Transverse colon (tissue), 4 donors: ENCODE measurements around the gene AMBP.

ENCODE experiments used
- EP300 ChIP-seq: sonication (generic); formaldehyde crosslinking; IDR thresholded peaks from one replicate; pipeline ENCODE4 v1.6.1; 2017; ENCODE audit warnings: antibody characterized with exemption, low read depth
- POLR2A ChIP-seq: fragments of 450-650 bp; IDR thresholded peaks from one replicate; pipeline ENCODE4 v1.6.1; 2016; ENCODE audit warnings: antibody characterized with exemption, mild to moderate bottlenecking, moderate library complexity
- POLR2AphosphoS5 ChIP-seq, 3 donors: sonication (generic); formaldehyde crosslinking; IDR thresholded peaks; one replicate each; pipeline ENCODE4 v1.6.1; 2016; ENCODE audit warnings: antibody characterized with exemption in 3 of 3
- TF ChIP-seq, protein P1 (sequence below), 5 experiments: fragments of 200-600 bp in 3 of 5; fragments of 450-650 bp in 2 of 5; sonication (generic) in 3 of 5; IDR thresholded peaks; 1 replicate in 2 of 5; 2 replicates in 3 of 5; pipeline ENCODE4 v1.5.1; 2016 to 2017; ENCODE audit warnings: antibody characterized with exemption in 5 of 5, inconsistent platforms in 3 of 5, mild to moderate bottlenecking in 2 of 5, moderate library complexity in 1 of 5

DNA sequence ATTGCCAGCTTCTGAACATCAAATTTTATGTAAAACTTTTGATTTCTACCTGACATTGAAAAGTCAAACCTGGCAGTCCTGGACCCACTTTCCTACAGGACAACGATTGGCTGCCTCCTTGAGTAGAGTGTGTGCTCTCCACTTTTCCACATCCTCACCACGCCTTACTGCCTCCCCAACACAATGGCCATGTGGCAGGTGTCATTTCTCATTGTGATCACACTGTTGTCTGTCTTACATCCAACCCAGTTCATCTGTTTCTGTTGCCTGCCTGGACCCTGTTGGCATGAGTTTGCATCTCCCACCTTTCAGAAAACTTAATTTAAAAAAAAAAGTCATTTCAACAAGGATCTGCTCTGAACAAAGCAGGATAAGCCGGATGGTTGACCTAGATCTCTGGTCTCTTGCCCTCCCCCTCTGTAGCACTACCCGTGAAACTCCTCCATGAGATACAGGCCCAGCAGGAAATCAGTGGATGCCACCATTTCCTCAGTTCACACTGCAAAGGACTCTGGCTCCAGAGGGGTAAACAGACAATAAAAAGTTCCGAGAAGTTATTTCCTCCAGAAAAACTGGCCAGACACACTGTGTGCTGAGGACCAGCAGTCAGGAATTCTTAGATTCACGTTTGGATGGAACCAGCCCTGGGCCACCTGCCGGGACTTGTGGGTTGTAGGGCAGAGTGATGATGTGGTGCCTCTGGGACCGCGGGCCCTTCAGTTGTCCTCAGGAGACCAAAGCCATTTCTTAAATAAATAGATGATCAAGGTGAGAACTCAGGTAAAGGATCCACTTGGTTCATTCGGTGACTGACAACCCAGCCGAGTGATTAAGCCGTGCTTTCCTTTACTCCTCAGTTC, 48.6 kb downstream of the AMBP start:
- TF ChIP-seq POLR2AphosphoS5 (IDR thresholded peaks at IDR 0.05) (no peak), POLR2A (no peak), EP300 (no peak)
- TF ChIP-seq, protein P1, sequence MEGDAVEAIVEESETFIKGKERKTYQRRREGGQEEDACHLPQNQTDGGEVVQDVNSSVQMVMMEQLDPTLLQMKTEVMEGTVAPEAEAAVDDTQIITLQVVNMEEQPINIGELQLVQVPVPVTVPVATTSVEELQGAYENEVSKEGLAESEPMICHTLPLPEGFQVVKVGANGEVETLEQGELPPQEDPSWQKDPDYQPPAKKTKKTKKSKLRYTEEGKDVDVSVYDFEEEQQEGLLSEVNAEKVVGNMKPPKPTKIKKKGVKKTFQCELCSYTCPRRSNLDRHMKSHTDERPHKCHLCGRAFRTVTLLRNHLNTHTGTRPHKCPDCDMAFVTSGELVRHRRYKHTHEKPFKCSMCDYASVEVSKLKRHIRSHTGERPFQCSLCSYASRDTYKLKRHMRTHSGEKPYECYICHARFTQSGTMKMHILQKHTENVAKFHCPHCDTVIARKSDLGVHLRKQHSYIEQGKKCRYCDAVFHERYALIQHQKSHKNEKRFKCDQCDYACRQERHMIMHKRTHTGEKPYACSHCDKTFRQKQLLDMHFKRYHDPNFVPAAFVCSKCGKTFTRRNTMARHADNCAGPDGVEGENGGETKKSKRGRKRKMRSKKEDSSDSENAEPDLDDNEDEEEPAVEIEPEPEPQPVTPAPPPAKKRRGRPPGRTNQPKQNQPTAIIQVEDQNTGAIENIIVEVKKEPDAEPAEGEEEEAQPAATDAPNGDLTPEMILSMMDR (IDR thresholded peaks at IDR 0.05) = no peak
